NCI-H526 treated with DMSO at 0.1 percent for 48 hours (cell line): Measurements from ENCODE around the gene CCNL1.
"Not testable (repeated sequence)": the region's sequence is repeated elsewhere in the genome, so short reads cannot be mapped to it uniquely, and the experiment has no call there.

ENCODE experiments used
- DNase-seq: peaks from one replicate; lab custom pipeline; 2025; lab: John Stamatoyannopoulos, UW

Gene CCNL1

GRCh38 chr3:157170861-157171260 is 10.9 kb upstream of the CCNL1 start:
- DNase-seq, result no peak

- DNase-seq, result no peak
These were observed 7.6 kb upstream of the CCNL1 start for GRCh38 chr3:157167371-157168042.

GRCh38 chr3:157166561-157166960 is 6.6 kb upstream of the CCNL1 start:
- DNase-seq, result no peak

GRCh38 chr3:157166115-157166514 is 6.2 kb upstream of the CCNL1 start:
- no peak for DNase-seq

- DNase-seq, result no peak
These were observed 3.4 kb upstream of the CCNL1 start for GRCh38 chr3:157163217-157163953.

GRCh38 chr3:157162620-157163019 is 2.7 kb upstream of the CCNL1 start:
- DNase-seq, result not testable (repeated sequence)

GRCh38 chr3:157160658-157161424 is 894 bp upstream of the CCNL1 start:
- peak; percentile 62 for DNase-seq

GRCh38 chr3:157159037-157159761 is 748 bp downstream of the CCNL1 start:
- no peak for DNase-seq

- DNase-seq, result no peak
These were observed 2.1 kb downstream of the CCNL1 start for GRCh38 chr3:157157836-157158235.

- DNase-seq, result no peak
These were observed 2.9 kb downstream of the CCNL1 start for GRCh38 chr3:157156837-157157635.

GRCh38 chr3:157155591-157155990 is 4.4 kb downstream of the CCNL1 start:
- DNase-seq, result no peak

- no peak for DNase-seq
These were observed 5.2 kb downstream of the CCNL1 start for GRCh38 chr3:157154563-157155330.

GRCh38 chr3:157152930-157153329 is 7.0 kb downstream of the CCNL1 start:
- no peak for DNase-seq

- no peak for DNase-seq
These were observed 7.5 kb downstream of the CCNL1 start for GRCh38 chr3:157152438-157152837.

GRCh38 chr3:157151627-157152026 is 8.3 kb downstream of the CCNL1 start:
- DNase-seq, result no peak

GRCh38 chr3:157151151-157151550 is 8.8 kb downstream of the CCNL1 start:
- no peak for DNase-seq

GRCh38 chr3:157149136-157149696 is 10.7 kb downstream of the CCNL1 start:
- no peak for DNase-seq

GRCh38 chr3:157148196-157148889 is 11.6 kb downstream of the CCNL1 start:
- no peak for DNase-seq

GRCh38 chr3:157147099-157147803 is 12.7 kb downstream of the CCNL1 start:
- DNase-seq, result no peak
